GM19025 (cell line): ENCODE measurements around the gene MIEF1.

Experiments used
- ATAC-seq: cut with Tn5 transposase; IDR thresholded peaks from one replicate; pipeline ENCODE4 v1.9.1; 2021; ENCODE audit warnings: mild to moderate bottlenecking, low read depth, moderate library complexity; ENCODE audit not compliant: unreplicated experiment

MIEF1 gene

DNA sequence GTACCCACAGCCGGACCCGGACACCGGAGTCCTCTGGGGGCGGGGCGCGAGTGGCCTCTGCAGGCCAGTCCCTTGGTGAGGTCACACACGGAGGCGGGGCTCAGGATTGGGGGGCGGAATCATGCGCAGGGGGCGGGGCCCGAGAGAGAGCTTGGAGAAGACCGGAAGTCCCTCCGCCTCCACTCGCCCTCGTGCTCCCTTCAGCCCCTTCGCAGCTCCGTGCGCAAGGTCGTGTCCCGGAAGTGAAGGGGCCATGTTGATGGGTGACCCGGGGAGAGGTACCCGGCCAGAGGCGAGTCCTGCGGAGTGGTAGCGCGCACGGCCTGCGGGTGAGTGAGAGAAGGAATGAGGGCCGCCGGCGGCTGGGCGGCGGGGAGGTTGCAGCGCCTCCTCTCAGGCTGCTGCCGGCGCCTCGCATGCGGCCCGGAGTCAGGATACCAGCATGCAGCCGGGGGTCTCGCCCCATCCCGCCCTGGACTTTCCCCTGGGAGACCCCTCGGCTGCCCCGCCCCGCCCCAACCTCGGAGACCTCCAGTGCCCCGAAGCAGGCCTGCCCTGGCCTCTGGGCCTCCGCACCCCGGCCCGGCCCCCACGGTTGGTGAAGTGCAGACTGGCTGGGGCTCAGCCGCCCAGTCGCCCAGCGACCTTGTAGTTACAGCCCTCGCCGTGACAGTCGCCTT lies at the start of gene MIEF1:
Gene MIEF1, plus strand, starts transcription at position 182 of the 680 bp plus-strand sequence. CDS start 9,005 bp downstream, outside the sequence.
- ATAC-seq, result peak; percentile 95

DNA sequence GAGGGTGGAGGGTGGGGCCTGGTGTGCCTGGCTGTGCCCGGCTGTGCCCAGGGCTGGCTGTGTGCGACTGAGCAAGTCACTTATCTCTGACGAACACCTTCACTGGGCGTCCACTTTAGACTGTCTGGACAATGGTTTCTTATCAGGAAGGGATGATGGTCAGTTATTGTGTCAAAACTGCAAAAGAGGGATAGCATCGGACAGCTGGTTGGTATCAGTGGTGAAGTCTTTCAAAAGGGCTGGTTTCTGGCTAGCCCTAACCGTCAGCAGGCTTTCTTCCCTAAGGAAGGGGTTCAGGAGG lies 49.4 kb upstream of the MIEF1 start:
- no peak for ATAC-seq

DNA sequence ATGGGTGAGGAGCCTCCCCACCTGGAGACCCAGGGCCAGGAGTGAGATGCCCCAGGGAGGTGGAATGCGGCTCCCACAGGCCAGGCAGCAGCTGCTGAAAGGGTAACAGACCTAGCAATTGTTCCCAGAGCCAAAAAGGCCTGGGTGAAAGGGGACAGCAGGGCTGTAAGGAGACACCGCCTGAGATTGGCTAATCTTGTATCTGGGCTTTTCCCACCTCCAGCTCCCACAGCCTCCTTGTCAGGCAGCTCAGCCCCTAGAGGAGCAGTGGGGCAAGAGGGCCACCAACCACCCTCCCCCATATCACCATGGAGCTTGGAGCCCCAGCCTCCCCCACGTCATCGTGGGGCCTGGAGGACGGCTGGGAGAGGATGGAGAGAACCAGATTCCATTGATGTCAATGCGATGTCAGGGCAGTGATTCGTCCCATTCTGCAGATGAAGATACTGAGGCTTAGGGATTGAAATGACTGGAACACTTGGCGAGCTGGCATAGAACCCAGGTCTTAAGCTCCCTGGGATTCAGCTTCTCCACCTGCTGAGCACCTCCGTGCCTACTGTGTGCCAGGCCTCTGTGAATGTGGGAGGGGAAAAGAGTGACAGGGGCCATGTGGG lies 48.2 kb upstream of the MIEF1 start:
- ATAC-seq, result no peak

DNA sequence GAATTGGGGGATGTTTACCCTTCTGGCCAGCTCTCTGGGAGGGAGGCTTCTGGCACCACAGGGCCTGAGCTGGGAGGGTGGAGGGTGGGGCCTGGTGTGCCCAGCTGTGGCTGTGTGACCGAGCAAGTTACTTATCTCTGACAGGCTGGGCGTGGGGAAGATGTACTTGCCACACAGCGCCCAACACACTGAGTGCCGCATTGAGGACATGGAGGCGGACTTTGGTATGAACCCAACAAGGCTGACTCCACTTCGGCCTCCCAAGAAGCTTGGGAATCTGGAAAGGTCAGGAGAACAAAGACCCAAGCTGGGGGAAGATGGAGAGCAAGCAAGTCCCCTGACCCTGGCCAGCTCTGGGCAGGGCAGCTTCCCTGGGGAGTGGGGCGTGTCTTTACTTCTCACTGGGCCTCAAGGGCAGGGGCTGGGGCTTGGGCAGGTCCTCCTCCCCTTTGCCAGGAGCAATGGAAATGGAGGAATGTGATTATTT lies 47.7 kb upstream of the MIEF1 start:
- no peak for ATAC-seq

DNA sequence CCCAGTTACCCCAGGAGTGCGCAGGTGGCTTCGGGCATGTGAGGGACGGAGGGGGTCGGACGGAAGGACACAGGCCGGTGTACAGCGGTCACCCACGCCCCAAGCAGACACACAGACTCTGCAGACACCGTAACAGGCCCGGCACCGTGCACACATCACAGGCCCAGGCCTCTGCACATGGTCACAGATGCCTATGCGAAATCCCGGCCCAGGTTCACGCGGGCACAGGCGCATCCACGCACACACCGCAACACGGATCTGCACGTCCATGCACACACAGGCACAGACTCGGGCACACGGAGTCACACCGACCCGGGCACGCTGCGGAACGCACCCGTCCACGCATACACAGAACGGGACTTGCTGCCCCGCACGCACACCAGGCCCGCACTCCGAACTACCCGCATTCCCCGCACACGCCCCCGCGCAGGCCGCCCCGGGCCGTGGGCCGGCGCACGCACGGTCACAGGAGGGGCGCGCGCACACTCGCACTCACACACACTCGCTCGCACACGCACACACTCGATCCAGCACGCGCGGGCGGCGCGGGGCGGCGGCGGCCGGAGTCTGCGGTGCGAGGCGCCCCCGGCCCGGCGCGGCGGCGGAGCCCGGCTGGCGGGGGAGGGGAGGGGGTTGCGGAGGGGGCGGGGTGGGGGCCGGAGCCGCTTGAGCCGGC lies 45.4 kb upstream of the MIEF1 start, which contains the start of gene MGAT3:
Gene MGAT3, plus strand, starts transcription at position 491 of the 676 bp plus-strand sequence. CDS start 30,336 bp downstream, outside the sequence.
- ATAC-seq, result no peak

DNA sequence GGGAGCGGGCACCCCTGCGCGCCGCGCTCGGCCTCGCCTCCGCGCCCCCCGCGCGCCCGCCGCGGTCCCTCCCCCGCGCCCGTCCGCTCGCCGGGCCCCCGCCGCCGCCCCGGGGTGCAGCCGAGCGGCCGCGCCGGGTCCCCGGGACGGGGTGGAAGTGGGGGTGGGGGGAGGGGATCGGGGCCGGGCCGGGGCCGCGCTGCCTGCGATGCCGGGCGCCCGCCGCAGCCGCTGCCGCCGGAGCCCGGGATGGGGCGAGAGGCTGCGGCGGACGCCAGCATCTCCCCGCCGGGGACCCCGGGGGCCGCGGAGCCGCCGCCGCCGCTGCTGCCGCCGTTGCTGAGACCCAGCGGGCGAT lies 44.9 kb upstream of the MIEF1 start:
- no peak for ATAC-seq

DNA sequence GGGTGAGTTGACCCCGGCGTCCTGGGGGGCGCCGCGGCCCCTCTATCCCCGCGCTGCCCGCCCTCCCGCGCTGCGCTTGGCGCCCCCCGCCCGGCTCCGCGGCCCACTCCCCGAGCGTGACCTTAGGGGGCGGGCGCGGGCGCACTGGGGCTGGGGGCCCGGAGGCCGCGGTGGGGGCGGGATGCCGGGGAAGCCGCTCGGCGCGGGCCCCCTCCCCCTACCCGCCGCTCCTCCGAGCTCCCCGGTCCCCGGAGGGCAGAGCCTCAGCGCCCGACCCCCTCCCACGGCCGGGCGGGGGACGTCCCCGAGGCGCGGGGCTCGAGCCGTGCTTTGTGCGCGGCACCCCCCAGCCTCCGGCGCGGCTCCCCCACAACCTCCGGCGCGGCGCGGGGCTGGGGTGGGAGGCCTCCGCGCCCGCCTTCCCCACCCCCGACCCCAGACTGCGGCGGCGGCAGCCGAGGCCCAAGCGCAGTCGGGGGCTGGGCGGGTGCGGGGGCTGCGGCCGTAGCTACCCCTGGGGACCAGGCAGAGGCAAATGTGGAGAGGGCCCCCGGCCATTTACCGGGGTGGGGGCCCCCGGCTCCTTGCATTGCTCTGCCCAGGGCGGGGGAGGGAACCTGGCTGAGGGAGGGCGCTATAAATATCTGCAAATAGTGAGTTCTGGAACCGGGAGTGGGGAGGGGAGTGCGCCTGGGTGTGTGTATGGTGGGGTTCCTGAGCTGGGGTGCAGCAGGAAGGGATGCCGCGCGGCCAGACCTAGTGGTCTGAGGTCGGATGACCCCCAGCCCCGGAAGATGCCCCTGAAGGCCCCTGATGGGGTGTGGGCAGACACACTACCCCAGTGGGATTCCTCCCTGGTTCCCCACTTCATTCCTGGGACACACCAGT lies 44.3 kb upstream of the MIEF1 start:
- no peak for ATAC-seq

DNA sequence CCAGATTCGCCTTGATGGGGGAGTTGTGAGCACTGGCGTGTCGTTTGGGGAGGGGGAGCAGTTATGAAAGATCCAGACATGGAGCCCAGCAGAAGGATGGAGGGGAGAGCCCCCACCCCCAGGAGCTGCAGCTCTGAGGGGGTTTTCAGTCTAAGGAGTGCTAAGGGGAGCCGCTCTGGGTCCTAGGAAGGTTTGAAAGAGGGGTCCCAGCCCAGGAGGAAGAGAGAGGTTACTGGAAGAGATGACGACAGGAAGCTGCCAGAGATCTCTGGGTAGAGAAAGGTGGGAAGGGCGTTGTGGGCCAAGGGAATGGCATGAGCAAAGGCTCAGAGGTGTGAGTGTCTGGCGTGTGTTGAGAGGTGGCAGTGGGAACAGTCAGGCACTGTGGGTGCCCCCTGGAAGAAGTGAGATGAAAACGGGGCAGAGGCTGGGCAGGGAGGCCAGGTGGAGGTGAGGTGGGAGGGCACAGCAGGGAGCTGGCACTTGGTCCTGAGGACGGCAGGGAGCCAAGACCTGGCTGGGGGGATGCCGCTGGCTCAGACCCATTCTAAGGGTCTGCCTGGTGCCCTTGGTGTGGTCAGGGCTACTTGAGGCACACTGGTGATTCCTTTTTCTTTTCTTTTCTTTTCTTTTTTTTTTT lies 43.5 kb upstream of the MIEF1 start:
- no peak for ATAC-seq

DNA sequence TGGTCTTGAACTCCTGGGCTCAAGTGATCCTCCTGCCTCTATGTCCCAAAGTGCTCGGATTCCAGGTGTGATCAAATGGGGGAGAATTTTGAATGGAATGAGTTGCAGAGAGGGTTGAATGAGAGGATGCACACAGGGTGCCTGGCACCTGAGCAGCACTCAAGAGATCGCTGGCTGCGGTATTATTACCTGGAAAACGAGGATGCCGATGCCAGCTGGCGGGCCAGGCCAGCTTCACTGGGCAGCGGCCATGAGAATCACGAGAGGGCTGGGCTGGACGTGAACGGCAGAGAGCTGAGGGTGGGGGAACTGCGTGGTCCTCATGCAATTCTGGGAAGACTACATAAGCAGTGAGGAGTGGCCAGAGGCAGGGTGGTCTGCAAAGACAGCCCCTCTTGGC lies 42.4 kb upstream of the MIEF1 start:
- ATAC-seq, result no peak

DNA sequence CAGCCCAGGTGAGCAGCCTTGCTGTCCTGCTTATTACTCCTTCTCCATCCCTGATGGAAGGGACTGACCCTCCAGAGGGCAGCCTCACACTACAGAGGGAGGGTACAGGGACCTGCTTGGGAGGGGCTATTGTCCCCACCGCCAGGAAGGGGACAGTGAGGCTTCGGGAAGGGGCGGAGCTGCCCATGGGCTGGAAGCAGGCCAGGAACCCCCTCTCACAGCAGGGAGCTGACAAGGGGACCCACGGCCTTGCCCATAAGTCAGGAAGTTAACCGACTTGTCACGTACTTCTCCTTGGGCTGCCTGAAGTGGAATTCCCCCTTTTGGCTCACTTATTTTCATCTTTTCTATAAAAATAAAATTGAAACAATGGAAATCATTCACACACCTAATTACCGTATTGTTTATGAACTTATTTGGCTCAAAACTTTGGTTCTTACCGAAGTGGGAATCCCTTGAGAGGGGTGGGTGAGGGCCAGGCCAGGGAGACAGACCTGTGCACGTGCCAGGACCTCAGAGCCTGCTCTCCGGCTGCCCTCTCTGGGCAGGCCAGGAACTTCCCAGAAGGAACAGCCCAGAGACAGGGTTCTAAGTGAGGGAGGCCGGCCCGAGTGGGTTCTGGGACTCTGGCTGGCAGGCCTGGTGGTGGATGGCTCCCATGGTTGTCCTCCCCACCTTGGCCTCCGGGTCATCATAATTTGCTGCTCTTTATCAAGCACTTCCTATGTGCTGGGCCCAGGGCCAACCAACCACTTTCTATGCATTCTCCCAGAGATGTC lies 39.5 kb upstream of the MIEF1 start:
- no peak for ATAC-seq

DNA sequence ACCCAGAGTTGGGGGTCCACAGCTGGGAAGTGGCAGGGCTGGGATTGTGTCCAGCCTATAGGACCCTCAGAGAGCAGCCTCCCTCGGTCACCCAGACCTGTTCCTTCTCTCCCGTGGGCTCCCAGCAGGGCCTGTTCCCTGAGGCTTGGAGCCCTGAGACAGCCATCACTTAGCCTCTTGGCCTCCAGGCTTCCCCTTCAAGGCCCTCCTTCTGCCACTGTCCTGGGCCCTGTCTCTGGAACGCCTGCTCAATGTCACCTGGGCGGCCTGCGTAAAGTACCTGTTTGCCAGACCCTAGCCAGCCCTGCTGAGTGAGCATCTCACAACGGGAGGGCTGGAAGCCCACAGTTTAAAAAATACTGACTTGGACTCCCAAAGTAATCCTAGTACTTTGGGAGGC lies 38.8 kb upstream of the MIEF1 start:
- no peak for ATAC-seq

DNA sequence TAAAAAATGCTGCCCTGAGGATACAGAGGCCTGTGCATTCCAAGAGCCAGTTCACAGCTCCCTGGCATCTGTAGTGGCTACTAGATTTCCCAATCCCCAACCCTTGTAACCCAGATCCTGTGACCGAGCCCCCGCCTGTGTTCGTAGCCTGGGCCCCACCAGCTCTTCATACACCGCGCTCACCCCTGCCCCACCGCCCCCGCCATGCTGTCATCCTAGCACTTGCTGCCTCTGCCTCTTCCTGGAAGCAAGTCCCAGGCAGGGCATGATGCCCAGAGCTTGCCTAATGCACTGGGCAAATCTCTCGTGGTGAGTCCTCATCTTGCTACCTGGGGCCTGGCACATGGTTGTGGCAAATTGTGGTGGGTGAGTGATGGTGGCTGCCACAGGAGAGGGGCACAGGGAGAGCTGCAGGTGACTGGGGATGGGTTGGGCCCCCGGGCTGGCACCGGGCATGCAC lies 38.1 kb upstream of the MIEF1 start:
- ATAC-seq, result no peak

DNA sequence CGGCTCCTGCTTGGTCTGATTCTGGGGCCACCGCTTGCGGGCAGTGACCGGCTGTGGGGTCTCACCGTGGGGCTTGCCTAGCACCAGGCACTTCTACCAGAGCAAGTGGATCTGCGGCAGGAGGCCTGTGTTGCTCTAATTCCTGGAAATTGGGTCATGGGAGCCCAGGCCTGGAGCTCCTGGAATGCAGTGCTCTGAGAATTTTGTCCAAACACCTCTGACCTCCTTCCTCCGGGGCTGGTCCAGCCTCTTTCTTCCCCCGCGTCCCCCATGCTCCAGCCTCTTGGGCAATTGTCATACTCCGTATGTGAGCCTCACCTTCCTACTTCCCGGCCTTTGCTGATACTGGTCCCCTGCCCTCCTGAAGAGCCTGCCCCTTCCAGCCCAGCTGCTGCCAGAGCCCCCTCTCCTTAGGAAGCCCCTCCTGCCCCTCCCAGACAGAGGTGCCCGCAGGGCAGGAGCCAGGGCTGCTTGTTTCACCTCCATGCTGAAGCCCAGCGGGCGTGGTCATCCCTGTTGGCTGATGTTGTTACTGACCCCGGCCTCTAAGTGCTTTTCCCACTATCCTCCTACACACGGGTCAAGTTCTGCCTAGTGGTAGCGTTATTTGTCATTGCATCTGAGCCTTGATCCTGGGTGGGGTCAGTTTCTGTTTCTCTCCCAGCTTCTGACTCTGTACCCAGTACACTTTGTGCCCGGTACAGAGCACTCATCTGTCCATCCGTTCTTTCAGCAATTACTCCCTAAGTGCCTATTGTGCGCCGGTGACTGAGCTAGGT lies 35.7 kb upstream of the MIEF1 start:
- ATAC-seq, result no peak

DNA sequence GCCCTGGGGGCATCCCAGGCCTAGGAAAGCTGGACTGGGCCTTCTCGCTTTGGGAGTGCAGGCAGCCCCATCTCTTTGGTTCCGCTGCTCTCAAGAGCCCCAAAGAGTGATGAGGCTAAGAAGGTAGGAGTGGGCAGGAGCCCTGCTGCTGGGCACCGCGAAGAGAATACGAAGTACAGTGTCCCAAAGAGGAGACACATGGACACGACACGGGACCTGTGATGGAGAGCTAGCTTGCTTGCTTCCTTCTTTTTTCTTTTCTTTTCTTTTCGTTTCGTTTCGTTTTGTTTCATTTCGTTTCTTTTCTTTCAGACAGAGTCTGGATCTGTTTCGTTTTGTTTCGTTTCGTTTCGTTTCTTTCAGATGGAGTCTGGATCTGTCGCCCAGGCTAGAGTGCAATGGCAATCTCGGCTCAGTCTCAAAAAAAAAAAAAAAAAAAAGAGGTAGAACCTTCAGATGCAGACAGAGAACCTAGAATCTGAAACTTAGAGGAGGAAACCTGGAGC lies 34.6 kb upstream of the MIEF1 start:
- ATAC-seq, result no peak

DNA sequence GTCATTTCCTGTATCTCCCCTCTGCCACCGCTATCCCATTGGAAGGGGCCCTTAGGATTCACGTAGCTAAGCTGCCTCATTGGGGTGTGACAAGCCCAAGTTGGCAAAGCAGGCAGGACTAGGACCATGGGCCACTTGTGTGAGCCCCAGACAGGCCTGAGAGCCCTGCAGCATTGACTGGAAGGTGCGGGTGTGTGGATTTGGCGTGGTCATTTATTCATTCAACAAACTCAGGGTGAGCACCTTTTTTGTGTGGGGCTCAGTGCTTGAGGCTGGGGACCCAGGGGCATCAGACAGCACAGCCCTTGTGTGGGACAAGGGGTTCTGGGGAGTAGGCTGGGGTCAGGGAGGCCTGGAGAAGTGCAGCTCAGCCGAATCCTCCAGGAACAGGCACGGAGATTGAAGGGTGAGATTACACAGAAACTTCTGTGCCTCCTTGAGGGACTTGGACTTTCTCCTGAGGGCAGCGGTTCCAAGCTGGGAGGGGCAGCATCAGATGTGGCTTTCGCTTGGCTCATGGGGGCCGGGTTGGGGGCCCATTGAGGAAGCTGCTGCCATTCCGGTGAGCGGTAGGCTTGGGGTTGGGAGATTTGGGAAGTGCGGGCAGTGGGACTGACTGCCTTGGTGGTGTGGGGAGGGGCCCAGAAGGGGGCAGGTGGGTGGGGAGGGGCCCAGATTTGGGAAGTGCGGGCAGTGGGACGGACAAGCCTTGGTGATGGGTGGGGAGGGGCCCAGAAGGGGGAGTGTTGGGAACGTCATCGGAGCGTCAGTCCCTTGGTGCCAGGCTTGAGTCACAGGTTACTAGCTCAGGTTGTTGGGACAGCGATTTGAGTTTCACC lies 33.4 kb upstream of the MIEF1 start:
- no peak for ATAC-seq

DNA sequence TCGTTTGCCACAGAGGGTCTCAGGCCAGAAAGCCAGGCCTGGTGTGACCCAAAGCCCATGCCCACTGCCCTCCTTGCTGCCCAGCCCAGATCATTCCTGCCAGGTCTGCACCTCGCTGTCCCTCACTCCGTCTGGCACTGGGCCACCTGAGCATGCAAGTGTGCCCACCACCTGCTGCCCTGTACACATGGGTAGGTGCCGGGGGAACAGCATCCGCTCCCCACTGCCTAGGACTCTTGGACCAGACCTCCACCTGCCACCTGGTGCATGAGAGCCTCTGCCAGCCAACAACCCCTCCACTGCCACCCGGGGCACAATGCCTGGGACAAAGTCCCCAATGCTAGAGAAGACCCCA lies 32.8 kb upstream of the MIEF1 start:
- no peak for ATAC-seq

DNA sequence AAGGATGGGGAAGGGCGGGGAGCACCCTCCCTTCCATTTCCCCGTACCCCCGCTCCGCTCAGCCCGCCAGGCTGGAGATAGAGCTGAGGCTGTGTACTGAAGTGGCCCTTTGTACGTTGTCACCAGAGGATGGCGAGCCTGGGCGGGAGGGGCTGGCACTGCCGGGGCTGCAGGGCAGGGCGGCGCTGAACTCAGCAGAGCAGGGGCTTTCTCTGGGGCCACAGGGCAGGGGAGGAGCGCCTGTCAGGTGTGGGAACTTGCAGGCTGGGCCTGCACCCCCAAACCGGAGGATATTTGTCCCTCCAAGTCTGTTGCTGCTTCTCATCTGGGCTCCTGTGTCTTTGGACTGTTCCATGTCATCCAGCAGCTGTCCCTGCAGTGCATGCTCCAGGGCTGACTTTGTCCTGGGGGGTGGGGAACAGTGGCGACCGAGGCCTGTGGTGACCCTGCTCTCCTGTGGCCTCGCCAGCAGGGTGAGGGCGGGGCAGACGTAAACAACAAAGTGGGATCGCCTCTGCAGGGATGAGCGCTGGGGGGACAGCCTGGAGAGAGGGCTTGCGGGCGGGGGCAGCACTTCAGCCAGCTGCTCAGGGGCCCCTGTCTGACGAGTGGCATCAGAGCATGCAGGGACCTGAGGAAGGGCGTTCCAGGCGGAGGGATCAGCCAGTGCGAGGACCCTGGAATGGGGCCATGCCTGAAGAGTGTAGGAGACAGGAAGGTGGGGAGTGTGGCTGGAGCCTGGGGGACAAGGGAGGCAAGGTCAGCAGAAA lies 32.2 kb upstream of the MIEF1 start:
- ATAC-seq, result no peak
